Measurements from ENCODE around the gene ADPRS.

ADPRS gene

DNA sequence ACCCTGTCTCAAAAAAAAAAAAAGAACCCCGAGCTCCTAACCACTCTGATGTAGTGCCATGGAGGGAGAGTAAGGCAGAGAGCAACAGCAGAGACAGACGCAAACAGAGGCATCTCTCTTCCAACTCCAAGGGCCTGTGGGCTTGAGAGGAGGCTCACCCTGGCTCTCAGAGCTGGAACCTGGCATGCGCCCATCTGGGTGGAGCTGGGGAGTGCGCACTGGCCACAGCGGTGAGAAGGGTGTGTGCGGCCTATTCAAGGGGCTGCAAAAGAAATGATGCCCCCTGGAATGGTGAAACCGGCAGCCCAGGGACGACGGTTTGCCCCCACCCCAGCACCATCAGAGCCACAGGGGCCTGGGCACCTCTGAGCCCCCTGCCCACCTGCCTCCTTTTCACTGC lies 18.7 kb downstream of the ADPRS start:
- no peak for DNase-seq (ENCODE audit: extremely low read depth in 1 of 2, low read depth in 1 of 2)

DNA sequence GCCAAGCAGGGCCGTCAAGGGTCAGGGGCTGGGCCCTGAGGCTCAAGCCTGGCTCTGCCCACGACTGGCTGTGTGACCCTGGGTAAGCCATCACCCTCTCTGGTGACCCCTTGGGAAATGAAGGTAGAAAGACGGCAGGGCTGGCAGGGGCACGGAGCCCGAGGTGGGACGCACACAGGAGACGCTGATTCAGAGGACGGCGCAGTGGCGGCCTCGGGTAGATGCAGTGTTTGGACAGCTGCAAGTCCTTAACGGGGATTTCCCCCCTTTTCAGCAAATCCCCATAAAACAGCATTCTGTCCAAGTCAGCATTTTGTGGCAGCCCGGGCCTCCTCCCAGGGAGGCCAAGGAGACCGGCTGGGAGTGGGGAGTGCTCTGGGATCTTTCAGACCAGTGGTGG lies 19.6 kb downstream of the ADPRS start:
- no peak for DNase-seq (ENCODE audit: extremely low read depth in 1 of 2, low read depth in 1 of 2)

DNA sequence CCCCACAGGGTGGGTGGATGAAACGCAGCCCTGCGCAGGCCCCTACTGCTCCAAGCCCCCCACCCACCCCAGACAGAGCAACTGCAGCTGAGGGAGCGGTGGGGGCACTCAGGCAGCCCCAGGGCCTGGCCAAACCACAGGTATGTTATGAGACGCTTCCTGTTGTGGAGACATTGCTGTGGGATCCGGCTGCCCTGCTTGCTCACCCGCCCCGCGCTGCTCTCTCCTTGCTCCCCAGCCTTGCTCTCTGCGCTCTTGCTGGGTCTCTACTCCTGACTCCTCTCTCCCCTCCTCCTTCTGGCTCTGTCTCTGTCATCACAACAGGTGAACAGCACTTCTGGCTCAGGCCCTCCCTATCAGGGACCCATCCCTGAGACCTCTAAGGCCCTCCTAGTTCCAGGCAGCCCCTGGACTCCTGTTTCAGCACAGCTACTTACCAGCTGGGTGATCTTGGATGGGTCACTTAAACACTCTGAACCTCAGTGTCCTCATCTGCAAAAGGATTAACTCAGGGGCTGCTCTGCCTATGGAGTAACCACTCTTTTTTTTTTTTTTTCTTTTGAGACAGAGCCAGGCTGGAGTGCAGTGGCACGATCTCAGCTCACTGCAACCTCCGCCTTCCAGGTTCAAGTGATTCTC lies 20.5 kb downstream of the ADPRS start:
- peak in 1 of 2 donors; percentile 24 for DNase-seq (ENCODE audit: extremely low read depth in 1 of 2, low read depth in 1 of 2)

DNA sequence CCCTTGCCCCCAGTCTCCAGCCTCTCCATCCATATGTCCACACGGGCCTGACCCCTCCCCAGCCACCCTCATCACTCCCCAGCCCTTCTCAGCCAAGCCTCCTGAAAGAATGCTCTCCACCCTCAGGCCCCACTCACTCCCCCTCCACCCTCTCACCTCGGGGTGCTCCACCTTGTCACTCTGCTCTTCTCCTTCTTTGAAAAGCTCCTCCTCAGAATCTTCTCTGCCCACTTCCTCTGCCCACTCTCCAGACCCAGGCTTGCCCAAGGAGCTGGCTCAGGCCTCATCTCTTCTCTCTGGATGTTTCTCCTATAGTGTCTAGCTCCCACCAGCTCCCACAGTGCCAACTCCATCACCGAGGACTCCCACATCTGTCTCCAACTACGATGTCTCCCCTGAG lies 22.5 kb downstream of the ADPRS start:
- no peak for DNase-seq (ENCODE audit: extremely low read depth in 1 of 2, low read depth in 1 of 2)

DNA sequence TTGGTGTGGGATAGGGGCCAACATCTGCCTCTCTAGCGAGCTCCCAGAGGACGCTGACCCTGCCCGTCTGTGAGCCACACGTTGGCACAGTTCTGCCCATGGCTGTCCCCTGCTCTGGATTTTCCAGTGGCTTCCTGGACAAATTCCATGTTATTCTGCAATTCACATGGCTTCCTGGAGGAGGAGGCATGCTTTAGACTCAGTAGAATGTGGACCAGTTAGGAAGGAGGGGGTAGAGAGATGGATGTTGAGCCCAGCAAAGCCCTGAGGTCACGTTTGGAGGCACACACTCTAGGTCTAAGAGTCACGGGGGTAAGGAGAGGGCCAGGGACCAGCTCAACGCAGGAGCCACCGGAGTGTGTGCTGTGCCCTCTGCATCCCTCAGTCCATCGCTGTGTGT lies 24.1 kb downstream of the ADPRS start:
- no peak for DNase-seq (ENCODE audit: extremely low read depth in 1 of 2, low read depth in 1 of 2)

DNA sequence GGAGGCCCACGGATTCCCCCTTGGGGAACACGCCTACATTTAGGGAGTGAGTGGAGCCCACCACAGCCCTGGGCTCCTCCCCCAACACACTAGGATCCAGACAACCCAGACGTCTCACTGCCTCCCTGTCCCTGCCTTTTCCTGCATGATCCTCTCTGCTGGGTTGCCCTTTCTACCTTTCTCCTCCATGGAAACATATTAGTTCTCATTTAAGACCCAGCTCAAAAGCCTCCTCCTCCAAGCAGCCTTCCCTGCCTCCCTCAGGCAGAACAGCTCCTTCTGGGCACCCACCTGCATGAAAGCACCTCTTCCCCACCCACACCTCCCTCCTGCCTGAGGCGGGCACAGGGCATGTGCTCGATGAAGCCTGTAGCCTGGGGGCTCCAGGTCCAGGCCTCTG lies 25.7 kb downstream of the ADPRS start:
- no peak for DNase-seq (ENCODE audit: extremely low read depth in 1 of 2, low read depth in 1 of 2)

DNA sequence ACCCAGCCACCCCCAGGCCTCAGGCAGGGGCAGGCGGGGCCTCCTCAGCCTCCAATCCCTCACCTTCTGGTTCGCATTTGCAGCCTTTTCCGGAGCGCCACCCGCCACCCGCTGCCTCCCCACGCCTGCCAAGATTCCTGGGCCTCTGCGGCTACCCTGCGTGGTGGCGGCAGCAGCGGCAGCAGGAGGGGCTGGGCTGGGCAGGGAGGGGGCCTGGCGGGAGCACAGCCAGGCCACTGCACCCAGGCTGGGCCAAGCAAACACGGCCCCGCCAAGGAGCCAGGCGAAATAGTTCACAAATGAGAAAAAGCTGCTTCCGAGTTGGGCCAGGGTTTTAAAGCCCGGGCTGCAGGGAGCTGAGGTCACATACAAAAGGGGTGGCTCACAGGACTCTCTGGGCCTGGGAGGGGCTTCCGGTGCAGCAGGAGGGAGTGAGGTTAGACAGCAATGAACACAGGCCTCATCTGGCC lies 26.5 kb downstream of the ADPRS start:
- DNase-seq (ENCODE audit: extremely low read depth in 1 of 2, low read depth in 1 of 2): no peak

DNA sequence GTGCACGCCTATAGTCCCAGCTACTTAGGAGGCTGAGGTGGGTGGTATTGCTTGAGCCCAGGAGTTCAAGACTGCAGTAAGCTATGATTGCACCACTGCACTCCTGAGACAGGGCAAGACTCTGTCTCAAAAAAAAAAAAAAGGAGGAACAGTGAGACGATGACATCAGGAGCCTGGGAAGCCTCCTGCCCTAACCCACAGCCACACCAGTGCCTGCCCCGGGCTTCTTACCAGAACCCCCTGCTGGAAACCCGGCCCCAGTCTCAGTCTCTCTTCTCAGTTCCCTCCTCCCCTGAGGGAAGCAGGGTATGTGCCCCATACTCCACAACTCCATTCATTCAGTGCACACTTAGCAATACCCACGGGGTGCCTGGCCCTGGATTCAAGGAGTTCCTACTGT lies 27.2 kb downstream of the ADPRS start:
- no peak for DNase-seq (ENCODE audit: extremely low read depth in 1 of 2, low read depth in 1 of 2)

DNA sequence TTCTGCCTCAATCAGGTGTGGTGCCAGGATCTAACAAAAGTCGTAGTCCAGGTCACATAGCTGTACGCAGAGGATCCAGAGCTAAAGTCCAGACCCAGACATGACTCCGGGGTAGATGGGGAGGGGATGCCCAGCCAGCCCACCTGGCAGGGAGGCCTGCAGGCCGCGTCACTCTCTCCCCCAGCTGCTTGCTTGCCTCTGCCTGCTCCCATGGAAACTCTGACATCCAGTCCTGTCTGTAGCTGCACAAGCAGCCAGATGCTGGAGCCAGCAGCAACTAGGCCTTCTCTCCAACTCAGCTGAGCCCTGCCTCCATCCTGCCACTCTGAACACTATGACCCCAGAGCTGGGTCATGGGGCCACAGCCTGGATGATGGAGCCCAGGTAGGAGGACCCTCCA lies 28.2 kb downstream of the ADPRS start:
- no peak for DNase-seq (ENCODE audit: extremely low read depth in 1 of 2, low read depth in 1 of 2)

DNA sequence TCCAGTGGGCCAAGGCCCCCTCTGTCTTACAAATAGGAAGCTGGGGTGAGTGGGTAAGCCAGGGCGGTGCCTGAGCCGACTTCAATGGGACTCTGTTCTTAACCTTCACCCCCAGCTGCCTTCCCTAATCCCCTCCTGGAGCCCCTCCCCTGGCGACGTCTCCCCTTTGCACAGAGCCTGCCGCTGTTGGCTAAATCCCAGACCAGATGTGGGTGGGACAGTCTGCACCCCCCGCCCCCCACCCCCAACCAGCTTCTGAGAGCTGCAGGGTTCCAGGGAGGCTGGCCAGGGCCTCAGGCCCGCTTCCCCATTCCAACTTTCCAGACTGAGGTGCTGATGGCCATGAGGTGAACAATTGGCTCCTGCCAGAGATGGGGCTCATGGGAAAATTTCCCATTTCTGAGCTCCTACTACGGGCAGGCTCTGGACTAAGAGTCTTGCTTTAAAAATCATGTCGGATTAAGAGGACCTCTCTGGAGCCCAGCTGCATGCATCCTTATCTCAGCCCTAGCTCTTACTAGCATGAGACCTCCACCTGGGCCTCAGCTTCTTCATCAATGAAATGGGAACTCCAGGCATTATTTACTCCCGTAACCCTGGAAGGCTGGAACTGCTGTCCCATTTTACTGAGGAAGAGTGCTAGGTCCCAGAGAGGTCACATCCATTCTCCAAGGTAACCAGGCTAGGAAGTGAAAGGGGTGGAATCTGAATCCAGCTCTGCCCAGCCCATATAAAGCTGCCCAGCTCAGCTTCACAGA lies 29.9 kb downstream of the ADPRS start:
- no peak for DNase-seq (ENCODE audit: extremely low read depth in 1 of 2, low read depth in 1 of 2)

DNA sequence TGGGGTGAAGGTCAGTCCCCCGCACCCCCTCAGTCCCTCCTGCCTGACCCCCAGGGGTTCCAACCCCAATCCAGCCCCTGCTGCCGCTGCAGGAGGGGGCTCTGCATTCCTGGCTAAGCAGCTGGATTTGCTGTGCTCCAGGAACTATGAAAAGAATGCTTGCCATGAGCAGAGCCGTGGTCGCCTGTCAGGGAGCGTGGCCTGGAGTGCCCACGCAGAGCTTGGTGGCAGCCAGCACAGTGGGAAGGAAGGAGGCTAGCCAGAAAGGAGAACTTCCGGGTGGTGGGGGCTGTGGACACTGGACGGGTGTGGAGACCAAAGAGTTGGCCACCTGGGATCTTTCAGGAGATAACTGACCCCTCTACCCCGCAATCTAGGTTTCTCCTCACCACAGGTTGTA lies 30.8 kb downstream of the ADPRS start:
- DNase-seq (ENCODE audit: extremely low read depth in 1 of 2, low read depth in 1 of 2): no peak

DNA sequence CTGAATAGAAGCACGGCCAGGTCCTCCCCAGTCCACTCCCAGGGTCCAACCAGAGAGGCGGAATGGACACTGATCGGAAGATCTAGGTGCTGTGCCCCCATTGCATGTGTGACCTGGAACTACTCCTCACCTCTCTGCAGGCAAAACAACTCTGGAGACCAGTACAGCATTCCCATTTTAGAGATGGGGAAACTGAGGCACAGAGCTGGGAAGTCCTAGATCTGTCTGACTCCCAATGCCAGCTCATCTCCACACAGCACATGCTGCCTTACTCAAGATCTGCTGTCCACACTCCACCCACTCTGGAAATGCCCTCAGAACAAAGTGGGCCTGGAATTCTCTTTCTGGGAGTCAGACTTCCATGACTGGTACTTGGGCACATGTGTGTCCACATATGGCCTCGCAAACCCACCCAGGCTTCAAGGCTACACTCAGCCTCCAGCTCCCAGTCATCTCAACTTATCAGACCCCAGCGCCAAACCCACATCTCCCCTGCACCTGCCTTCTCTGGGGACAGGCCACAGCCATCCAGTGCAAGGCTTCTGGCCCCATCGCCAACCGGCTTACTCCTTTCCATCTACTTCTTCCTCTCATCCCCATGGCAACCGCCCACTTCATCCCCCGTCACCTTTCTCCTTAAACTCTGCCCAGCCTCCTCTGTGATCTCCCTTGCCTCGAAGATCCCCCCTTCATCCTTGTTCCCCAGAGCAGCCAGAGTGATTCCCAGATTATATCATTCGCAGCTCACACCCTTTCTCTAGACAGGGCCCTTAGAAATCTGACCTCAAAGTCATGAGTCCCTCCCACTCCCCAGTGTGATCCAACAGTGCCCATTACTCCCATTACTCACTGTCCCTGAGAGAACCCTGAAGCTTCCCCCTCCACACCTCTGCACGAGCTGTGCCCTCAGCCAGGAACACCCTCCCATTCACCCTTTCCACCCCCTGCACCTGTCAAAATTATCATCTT lies 33.7 kb downstream of the ADPRS start:
- no peak for DNase-seq (ENCODE audit: extremely low read depth in 1 of 2, low read depth in 1 of 2)

DNA sequence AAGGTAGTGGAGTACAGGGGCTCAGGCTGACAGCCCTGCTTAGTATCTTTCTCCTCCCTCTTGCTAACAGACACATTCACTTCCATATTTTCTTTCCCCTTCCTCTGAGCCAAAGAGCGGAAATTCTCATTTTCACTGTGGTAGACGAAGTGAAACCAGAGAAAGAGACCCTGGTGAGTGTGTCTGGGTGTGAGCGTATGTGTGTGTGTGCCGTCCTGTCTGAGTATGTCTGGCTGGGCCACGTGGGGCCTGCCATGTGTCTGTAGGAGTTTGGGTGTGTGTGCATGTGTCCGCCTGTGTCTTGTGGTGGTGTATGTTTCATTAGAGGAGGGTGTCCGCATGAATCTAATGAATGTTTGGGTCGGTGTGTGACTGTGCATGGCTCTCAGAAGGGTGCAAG lies 34.7 kb downstream of the ADPRS start:
- no peak for DNase-seq (ENCODE audit: extremely low read depth in 1 of 2, low read depth in 1 of 2)

DNA sequence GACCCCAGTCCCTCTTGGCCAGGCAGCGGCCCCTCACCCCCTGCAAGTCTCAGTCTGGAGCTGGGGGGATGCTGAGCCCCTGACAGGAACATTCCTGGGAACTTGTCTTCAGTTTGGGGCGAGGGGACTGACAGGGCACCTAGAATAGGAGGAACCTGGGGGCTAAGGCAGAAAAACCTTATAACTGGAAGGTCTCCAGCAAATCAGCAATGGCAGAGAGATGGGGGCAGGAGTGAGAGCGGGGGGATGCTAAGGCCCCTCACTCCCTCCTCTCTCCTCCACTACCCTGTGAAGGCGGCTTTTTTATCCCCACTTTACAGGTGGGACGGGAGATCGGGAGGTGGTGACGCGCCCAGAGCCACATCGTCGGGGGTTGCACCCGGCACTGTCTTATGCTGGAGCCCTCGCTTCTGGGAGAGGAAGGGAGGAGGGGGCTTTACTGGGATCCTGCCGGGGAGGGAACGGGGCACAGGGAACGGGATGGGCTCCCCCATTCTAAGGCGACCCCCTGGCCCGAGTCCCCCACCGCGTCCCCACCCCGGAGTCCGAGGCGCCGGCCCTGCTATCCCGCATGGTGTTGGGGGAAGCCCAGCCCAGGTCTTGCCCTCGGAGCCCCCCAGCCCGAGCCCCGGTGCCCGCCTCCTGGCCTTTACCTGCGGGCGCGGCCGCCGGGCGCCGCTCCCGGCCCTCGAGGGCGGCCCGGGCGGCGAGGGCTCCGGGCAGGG lies 35.9 kb downstream of the ADPRS start:
- no peak for DNase-seq (ENCODE audit: extremely low read depth in 1 of 2, low read depth in 1 of 2)

DNA sequence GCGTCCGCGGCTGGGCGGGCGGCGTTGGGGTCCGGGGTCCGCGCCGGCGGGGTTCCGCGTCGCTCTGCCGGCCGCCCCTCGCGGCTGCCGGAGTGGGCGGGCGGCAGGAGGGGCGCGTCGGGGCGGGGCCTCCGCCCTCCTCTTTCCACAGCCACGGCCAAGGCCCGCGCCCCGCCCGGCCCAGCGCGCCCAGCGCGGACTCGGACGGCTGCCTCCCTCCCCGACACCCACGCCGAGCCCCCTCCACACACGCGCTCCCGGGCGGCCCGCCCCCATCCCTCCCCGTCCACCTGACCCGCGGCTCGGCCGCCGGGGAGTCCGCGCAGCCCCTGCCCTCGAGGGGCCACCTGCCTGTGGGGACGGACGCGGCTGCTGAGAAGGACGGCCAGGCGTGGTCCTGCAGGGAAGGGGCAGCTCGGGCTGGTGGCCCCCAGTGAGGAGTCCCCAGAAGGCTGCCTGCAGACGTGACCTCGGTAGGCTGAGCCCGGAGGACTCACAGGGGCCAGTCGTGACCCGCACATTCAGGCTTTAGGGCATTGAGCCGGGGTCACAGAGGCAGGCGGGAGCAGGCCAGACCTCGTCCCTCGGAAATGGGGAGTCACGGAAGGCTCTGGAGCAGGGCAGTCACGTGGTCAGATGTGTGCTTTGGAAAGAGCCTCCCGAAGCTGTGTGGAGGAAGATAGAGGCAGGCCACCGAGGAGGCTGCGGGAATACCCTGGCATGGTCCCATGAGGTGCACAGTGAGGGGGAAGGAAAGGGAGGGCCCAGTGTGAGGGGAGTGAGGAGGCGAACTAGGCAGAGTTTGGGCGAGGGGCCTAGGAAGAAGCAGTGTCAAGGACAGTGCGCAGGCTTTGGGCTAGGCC lies 36.7 kb downstream of the ADPRS start, which contains the start of gene COL8A2:
Gene COL8A2 (minus strand): TSS at position 94 of the 863 bp plus-strand sequence. CDS start 24,980 bp downstream, outside the sequence.
- no peak for DNase-seq (ENCODE audit: extremely low read depth in 1 of 2, low read depth in 1 of 2)

DNA sequence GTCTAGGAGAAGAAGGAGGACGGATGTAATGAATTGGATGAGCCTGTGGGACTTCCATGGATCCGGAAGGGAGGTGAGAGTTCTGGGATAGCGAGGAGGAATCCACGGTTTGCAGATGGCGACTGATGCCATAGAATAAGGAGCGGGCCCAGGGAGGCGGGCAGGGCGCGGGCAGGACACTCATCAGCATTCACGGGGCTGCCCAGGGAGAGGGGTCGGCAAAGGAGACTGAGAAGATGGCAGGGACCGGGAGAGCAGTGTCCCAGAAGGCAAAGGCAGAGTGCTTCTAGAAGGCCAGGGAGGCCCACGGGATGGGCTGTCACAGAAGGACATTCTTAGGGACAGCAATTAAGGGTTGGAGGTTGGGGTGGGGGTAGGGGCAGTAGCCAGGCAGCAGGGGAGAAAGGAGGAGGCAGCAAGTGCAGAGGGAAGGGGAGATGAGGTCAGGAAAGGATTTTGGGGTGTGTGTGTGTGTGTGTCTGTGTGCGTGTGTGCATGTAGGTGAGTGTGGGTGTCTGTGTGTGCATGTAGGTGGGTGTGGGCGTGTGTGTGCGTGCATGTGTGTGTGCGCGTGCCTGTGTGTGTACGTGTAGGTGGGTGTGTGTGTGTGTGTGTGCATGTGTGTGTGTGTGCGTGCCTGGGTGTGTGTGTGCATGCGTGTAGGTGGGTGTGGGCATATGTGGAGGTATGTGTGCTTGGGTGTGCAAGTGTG lies 37.5 kb downstream of the ADPRS start:
- DNase-seq (ENCODE audit: extremely low read depth in 1 of 2, low read depth in 1 of 2): no peak

DNA sequence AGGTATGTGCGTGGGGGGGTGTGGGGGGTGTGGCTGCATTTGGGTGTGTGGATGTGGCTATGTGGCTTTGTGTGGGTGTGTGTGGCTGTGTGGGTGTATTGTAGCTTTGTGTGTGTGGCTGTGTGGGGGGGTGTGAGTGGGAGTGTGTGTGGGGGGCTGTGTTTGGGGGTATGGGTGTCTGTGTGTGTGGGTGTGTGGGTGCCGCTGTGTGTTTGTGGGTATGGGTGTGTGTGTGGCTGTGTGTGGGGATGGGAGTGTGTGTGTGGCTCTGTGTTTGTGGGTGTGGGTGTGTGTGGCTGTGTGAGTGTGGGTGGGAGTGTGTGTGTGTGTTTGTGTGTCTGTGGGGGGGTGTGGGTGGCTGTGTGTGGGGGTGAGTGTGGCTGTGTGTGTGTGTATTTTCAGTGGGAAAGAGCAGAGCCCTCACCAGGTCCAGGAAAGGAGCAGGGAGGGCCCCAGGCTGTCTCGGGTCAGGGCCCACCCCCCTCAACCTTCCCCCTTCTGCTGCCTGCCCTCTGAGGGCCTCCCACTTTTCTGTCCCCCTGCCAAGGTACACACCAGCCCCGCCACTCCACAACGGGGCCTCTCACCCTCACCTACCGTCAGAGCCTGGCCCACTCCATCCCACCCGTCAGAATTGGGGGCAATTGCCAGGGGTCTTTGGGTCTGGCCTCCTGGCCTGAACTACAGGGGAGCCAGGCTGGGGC lies 38.3 kb downstream of the ADPRS start:
- DNase-seq (ENCODE audit: extremely low read depth in 1 of 2, low read depth in 1 of 2): no peak

DNA sequence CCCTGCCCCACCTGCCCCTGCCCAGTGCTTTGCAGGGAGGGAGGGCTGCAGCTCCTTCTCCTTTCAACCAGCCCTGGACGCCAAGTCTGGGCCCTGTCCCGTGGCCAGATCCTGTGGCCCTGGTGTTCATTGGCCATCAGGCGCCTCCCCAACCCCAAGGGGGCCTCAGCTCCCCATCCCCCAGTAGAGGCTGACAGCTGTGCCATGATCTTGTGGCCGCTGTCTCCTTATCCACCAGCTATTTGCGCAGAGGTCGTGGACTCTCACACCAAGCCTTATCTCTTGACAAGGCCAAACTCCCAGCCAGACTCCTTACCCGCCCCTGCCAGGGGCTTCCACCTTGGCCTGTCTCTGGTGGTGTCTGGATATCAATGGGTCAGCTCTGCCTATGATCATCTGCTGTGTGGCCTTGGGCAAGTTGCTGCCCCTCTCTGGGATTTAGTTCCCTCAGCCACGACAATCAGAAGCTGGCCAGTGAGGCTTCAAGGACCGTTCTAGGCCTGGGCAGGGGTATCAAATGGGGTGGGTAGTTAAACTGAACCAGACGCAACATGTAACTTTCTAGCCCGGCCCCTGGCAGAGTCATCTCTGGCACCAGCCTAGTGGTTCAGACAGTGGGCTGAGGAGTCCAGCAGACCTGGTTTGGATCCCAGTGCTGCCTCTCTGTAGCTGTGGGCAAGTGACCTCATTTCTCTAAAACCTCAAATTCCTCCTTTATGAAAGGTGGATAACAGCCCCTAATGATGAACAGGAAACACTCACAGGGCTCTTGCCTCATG lies 39.6 kb downstream of the ADPRS start:
- no peak for DNase-seq (ENCODE audit: extremely low read depth in 1 of 2, low read depth in 1 of 2)

Data from activated CD8-positive, alpha-beta memory T cell treated with anti-CD3 and anti-CD28 coated beads for 1 hour (primary cell).